B cell (primary cell): Measurements from ENCODE around the gene SPOCD1. TPM values are rescaled to one million over a fixed set of nuclear protein-coding genes. Genes with fewer than 3 reads are reported as not detected.

Source experiments
- ATAC-seq: fragments of 200-7000 bp; cut with Tn5 transposase; one replicate; pipeline ENCODE4 v1.10.0; 2021; ENCODE audit warnings: low read depth, mild to moderate bottlenecking, moderate number of reproducible peaks, moderate library complexity
- CTCF ChIA-PET: fragments of 350-600 bp; sonication (Branson Sonifier 250); formaldehyde crosslinking; loops from one replicate; lab custom pipeline; 2021; ENCODE audit warnings: antibody characterized with exemption, inconsistent platforms; lab: Charles Lee
- POLR2A ChIA-PET: fragments of 350-600 bp; sonication (Branson Sonifier 250); formaldehyde crosslinking; loops from one replicate; lab custom pipeline; 2021; ENCODE audit warnings: antibody characterized with exemption; lab: Charles Lee
- DNase-seq: peaks from one replicate; pipeline ENCODE4 v3.0.0; 2013
- H2AFZ ChIP-seq: 2 replicates; pipeline ENCODE4 v1.6.1; 2012; ENCODE audit warnings: mild to moderate bottlenecking, low read depth, low read length; ENCODE audit not compliant: insufficient read depth, poor library complexity, severe bottlenecking
- H3K27ac ChIP-seq, 2 donors: 1 replicate in 1 of 2; 2 replicates in 1 of 2; pipeline ENCODE4 v1.5.1; 2012 to 2013; ENCODE audit warnings: low read length in 2 of 2, mild to moderate bottlenecking in 2 of 2, moderate library complexity in 1 of 2
- H3K27me3 ChIP-seq, 4 experiments: fragments of 200-600 bp in 1 of 4; sonication (generic) in 1 of 4; replicated peaks in 1 of 4; 1 replicate in 2 of 4; 2 replicates in 2 of 4; pipeline versions ENCODE4 v1.6.1 to v1.7.0; 2013 to 2016; ENCODE audit warnings: low read length in 3 of 4, mild to moderate bottlenecking in 2 of 4, mixed read lengths in 1 of 4, moderate library complexity in 1 of 4; ENCODE audit not compliant: insufficient read depth in 4 of 4, control insufficient read depth in 3 of 4; ENCODE audit errors: control extremely low read depth in 1 of 4
- H3K36me3 ChIP-seq, 2 experiments: replicated peaks in 1 of 2; 1 replicate in 1 of 2; 2 replicates in 1 of 2; pipeline versions ENCODE4 v1.6.1 to v1.7.1; 2013; ENCODE audit warnings: low read length in 1 of 2; ENCODE audit not compliant: insufficient read depth in 2 of 2, control insufficient read depth in 1 of 2; ENCODE audit errors: control extremely low read depth in 1 of 2, extremely low read depth in 1 of 2
- H3K4me1 ChIP-seq, 2 donors: fragments of 200-600 bp in 1 of 2; sonication (generic) in 1 of 2; 1 replicate in 1 of 2; 2 replicates in 1 of 2; pipeline versions ENCODE4 v1.5.1 to v1.6.1; 2013 to 2017; ENCODE audit warnings: low read length in 2 of 2; ENCODE audit not compliant: control insufficient read depth in 2 of 2, insufficient read depth in 2 of 2
- H3K4me2 ChIP-seq: replicated peaks from 2 replicates; pipeline ENCODE3; 2012; ENCODE audit warnings: mild to moderate bottlenecking, low read depth, low read length; ENCODE audit not compliant: poor library complexity, severe bottlenecking
- H3K4me3 ChIP-seq, 5 experiments: fragments of 200-600 bp in 1 of 5; sonication (generic) in 1 of 5; 1 replicate in 3 of 5; 2 replicates in 2 of 5; pipeline versions ENCODE4 v1.5.1 to v1.7.0; 2011 to 2016; ENCODE audit warnings: low read length in 4 of 5, mild to moderate bottlenecking in 4 of 5, low read depth in 2 of 5, control low read depth in 1 of 5, moderate library complexity in 1 of 5; ENCODE audit not compliant: insufficient read depth in 1 of 5; ENCODE audit errors: control extremely low read depth in 1 of 5, extremely low read depth in 1 of 5
- H3K79me2 ChIP-seq: fragments of 200-600 bp; sonication (generic); one replicate; pipeline ENCODE4 v1.6.0; 2016; ENCODE audit warnings: low read length; ENCODE audit not compliant: control insufficient read depth, insufficient read depth
- H3K9ac ChIP-seq: fragments of 200-600 bp; sonication (generic); 2 replicates; pipeline ENCODE4 v1.6.1; 2017; ENCODE audit warnings: mild to moderate bottlenecking, low read length, moderate library complexity
- H3K9me3 ChIP-seq, 3 donors: one replicate each; pipeline versions ENCODE4 v1.6.1 to v1.7.1; 2013; ENCODE audit warnings: low read length in 2 of 3; ENCODE audit not compliant: control insufficient read depth in 2 of 3, insufficient read depth in 1 of 3; ENCODE audit errors: control extremely low read depth in 1 of 3
- H4K20me1 ChIP-seq: 2 replicates; pipeline ENCODE4 v1.6.0; 2012; ENCODE audit warnings: mild to moderate bottlenecking, low read length; ENCODE audit not compliant: insufficient read depth, control insufficient read depth, poor library complexity, severe bottlenecking
- H3K27ac Mint-ChIP-seq: one replicate; pipeline ENCODE4 v1.8.0; 2021; ENCODE audit warnings: mixed read lengths
- H3K27me3 Mint-ChIP-seq: one replicate; pipeline ENCODE4 v1.8.0; 2021; ENCODE audit warnings: mixed read lengths
- H3K4me1 Mint-ChIP-seq: one replicate; pipeline ENCODE4 v1.8.0; 2021; ENCODE audit warnings: mixed read lengths
- H3K4me3 Mint-ChIP-seq: one replicate; pipeline ENCODE4 v1.8.0; 2021; ENCODE audit warnings: mixed read lengths
- H3K9me3 Mint-ChIP-seq: one replicate; pipeline ENCODE4 v1.8.0; 2022; ENCODE audit warnings: mixed read lengths; ENCODE audit not compliant: insufficient read depth
- CTCF ChIP-seq: fragments of 200-600 bp; IDR thresholded peaks from one replicate; pipeline ENCODE4 v1.8.0; 2022; ENCODE audit warnings: antibody characterized with exemption, mild to moderate bottlenecking
- EZH2 ChIP-seq: IDR thresholded peaks from 2 replicates; pipeline ENCODE4 v1.6.1; 2012; ENCODE audit warnings: borderline replicate concordance, low read depth, mild to moderate bottlenecking, moderate library complexity, low read length; ENCODE audit not compliant: insufficient read depth, poor library complexity, severe bottlenecking
- WGBS: methylation state at CpG from one replicate; pipeline ENCODE4 v1.1.5; 2013; ENCODE audit warnings: missing lambda C conversion rate; ENCODE audit not compliant: insufficient coverage; 5-methylcytosine and 5-hydroxymethylcytosine counted together
- intact Hi-C: fragments of 100-400 bp; cut with micrococcal nuclease; formaldehyde crosslinking; loops from one replicate; pipeline ENCODE4 v1.10.0; 2022
- polyA plus RNA-seq: library from polyadenylated mRNA; depleted of rRNA; stranded (reverse); fragments of >200 nt; gene quantifications from 2 replicates; pipeline ENCODE4 v1.2.3, GENCODE V29; 2012
- total RNA-seq, 2 donors: library from RNA; stranded (reverse); fragments of 120-200 nt in 1 of 2; gene quantifications; 1 replicate in 1 of 2; 2 replicates in 1 of 2; pipeline versions ENCODE4 v1.2.3 to v1.2.4, GENCODE V29; 2013 to 2022

The SPOCD1 gene
- total and polyA plus RNA-seq, 2 donors (not counting 1 experiment from before 2014, with no cell fraction given), result not detected

- peaks cover 0 to 31% (median 15%) of the 10 kb centered on the region in 4 experiments for H3K27me3 ChIP-seq
- peak; percentile 80 for DNase-seq
- CTCF ChIA-PET, result interaction anchor here (0.5 to 10.8 kb wide), 9 partner anchors 11 to 361 kb away, joined by 3 to 199 read pairs (median 3); no protein-coding TSS in a partner anchor
- peak overlapping the region; percentile 80 for H3K4me3 Mint-ChIP-seq
- no peaks in the 10 kb centered on the region for H3K9me3 Mint-ChIP-seq
- ATAC-seq, result peak; percentile 71
- H3K27ac ChIP-seq, result no peak overlapping the region
- peaks cover 0 to 3% (median 0%) of the 10 kb centered on the region in 3 donors for H3K9me3 ChIP-seq
- POLR2A ChIA-PET, result interaction anchor here (4.4 kb wide), 1 partner anchor 27 kb away, joined by 28 read pairs; no protein-coding TSS in a partner anchor
- peak overlapping the region; percentile 98 for H3K4me2 ChIP-seq
- TF ChIP-seq EZH2 (no peak), CTCF (no peak)
- peak overlapping the region; percentile 63 for H3K27ac Mint-ChIP-seq
- peaks cover 34% of the 10 kb centered on the region for H3K4me1 Mint-ChIP-seq
- intact Hi-C loops, result loop anchor here (1.0 to 2.0 kb wide), 2 partner anchors 16 to 29 kb away; no protein-coding TSS in a partner anchor
- peak overlapping the region in 4 of 5 experiments; percentile 53 to 66 (median 60) for H3K4me3 ChIP-seq
- H4K20me1 ChIP-seq, result peaks cover 10% of the 10 kb centered on the region
- 2% methylated on average over 62 of the region's 63 CpGs for whole genome bisulfite sequencing
- peaks cover 13% of the 10 kb centered on the region for H3K27me3 Mint-ChIP-seq
- peak overlapping the region; percentile 81 for H2AFZ ChIP-seq
- no peaks in the 10 kb centered on the region for H3K36me3 ChIP-seq
- no peaks in the 10 kb centered on the region for H3K79me2 ChIP-seq
- peak overlapping the region; percentile 68 for H3K9ac ChIP-seq
- peaks cover 35 to 42% of the 10 kb centered on the region in 2 donors for H3K4me1 ChIP-seq
Observed at GRCh38 chr1:31760471-31761470, 55.1 kb downstream of the SPOCD1 start.
